Lower lobe of right lung (tissue), 2 donors: ENCODE results near the gene MSI2. TPM values are rescaled to one million over a fixed set of nuclear protein-coding genes. Genes with fewer than 3 reads are reported as not detected.
A peak's percentile ranks its signal among the peaks of the same experiment; 100 is the strongest.

Experiments
- ATAC-seq, 2 donors: fragments of 200-7000 bp; cut with Tn5 transposase; one replicate each; pipeline ENCODE4 v1.9.1; 2020 to 2022; ENCODE audit warnings: mild to moderate bottlenecking in 2 of 2, moderate library complexity in 2 of 2
- DNase-seq: peaks from one replicate; pipeline ENCODE4 v3.0.0-alpha.2; 2020
- H3K27ac ChIP-seq: fragments of 200-600 bp; one replicate; pipeline ENCODE4 v1.8.0; 2022
- H3K27me3 ChIP-seq: fragments of 200-600 bp; one replicate; pipeline ENCODE4 v1.8.0; 2022; ENCODE audit warnings: low read depth
- H3K36me3 ChIP-seq: fragments of 200-600 bp; one replicate; pipeline ENCODE4 v1.8.0; 2022; ENCODE audit warnings: mild to moderate bottlenecking
- H3K4me1 ChIP-seq: fragments of 200-600 bp; one replicate; pipeline ENCODE4 v1.8.0; 2022
- H3K4me3 ChIP-seq: fragments of 200-600 bp; one replicate; pipeline ENCODE4 v1.8.0; 2022; ENCODE audit warnings: mild to moderate bottlenecking
- H3K9me3 ChIP-seq: fragments of 200-600 bp; one replicate; pipeline ENCODE4 v1.8.0; 2022
- intact Hi-C: fragments of 100-400 bp; cut with DNase I; formaldehyde crosslinking; loops from one replicate; pipeline ENCODE4 v1.11.0; 2022
- total RNA-seq: library from RNA; stranded (reverse); fragmentation: NEBNext Ultra II Directional; extraction: Animal tissue kit (Norgen Biotek cat#: 25700); gene quantifications from one replicate; pipeline ENCODE4 v1.2.1, GENCODE V29; 2021
- TF ChIP-seq, protein P1 (sequence below): fragments of 200-600 bp; IDR thresholded peaks from one replicate; pipeline ENCODE4 v1.8.0; 2022; ENCODE audit warnings: antibody characterized with exemption, mild to moderate bottlenecking
- donor health status: DM: no; HTN: yes; CAD: no; lungs with severe emphysema.

MSI2 gene
- total RNA-seq, 1 donor from 2014 or later = 43.9 TPM

DNA sequence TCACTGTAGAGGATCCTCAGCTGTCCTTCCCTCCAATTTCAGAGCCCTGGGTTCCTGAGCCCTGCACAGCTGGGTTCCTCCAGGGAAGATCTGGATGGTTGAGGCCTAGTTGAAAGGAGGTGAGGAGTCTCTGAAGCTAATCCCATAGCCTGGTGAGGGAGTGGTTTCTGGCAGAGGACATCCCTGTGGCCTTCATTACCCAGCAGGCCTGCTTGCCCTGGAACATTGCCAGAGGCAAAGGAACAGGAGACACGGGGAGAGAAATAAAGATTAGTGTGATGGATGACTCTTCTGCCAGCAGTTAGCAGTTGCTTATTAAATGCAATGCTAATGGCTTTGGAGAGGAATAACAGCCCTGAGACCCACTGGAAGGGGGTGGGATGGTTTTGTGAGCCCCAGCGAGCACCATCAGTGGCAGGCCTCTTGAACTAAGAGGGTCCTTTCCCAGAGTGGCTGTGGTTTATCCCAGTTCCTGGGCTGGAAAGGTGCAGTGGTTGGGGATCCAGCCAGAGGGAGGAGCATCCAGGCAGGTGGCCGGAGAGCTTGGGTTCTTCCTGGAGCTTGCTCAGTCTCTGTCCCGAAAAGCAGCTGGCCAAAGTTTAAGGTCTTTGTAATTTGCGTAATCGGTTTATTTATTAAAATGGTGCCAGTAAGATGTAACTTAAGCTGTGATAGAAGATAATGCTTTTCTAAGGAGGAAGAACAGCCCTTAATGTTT is 279.1 kb downstream of the MSI2 start:
- Histone ChIP-seq H3K4me1 (peaks cover 4% of the 10 kb centered on the region), H3K27ac (no peak overlapping the region), H3K4me3 (no peak overlapping the region), H3K9me3 (no peaks in the 10 kb centered on the region), H3K27me3 (no peaks in the 10 kb centered on the region), H3K36me3 (no peaks in the 10 kb centered on the region)
- no peak for DNase-seq
- TF ChIP-seq, protein P1, sequence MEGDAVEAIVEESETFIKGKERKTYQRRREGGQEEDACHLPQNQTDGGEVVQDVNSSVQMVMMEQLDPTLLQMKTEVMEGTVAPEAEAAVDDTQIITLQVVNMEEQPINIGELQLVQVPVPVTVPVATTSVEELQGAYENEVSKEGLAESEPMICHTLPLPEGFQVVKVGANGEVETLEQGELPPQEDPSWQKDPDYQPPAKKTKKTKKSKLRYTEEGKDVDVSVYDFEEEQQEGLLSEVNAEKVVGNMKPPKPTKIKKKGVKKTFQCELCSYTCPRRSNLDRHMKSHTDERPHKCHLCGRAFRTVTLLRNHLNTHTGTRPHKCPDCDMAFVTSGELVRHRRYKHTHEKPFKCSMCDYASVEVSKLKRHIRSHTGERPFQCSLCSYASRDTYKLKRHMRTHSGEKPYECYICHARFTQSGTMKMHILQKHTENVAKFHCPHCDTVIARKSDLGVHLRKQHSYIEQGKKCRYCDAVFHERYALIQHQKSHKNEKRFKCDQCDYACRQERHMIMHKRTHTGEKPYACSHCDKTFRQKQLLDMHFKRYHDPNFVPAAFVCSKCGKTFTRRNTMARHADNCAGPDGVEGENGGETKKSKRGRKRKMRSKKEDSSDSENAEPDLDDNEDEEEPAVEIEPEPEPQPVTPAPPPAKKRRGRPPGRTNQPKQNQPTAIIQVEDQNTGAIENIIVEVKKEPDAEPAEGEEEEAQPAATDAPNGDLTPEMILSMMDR = no peak
- intact Hi-C loops = no loop called here
- no peak for ATAC-seq

DNA sequence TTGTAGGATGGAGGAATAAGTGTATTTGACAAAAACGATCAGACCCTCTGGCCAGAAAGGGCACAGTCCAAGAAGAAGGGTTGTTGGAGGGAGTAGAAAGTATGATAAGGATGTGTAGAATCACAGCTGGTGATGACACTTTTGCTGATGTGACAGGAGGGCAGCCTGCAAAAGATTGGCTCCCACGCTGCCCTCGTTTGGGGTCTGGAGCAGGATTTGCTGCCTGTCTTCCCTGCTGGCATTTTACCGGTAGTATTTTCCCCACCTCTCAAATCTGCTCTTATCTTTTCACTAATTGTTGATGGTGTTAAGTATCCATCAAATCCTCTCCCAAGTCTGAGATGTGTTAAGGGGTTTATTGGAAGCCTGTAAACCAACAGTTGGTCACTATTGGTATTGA is 280.0 kb downstream of the MSI2 start:
- ATAC-seq = no peak
- TF ChIP-seq, protein P1 = no peak
- Histone ChIP-seq H3K36me3 (no peaks in the 10 kb centered on the region), H3K9me3 (no peaks in the 10 kb centered on the region), H3K4me3 (no peak overlapping the region), H3K27ac (no peak overlapping the region), H3K4me1 (peaks cover 4% of the 10 kb centered on the region), H3K27me3 (no peaks in the 10 kb centered on the region)
- no peak for DNase-seq
- intact Hi-C loops = no loop called here

DNA sequence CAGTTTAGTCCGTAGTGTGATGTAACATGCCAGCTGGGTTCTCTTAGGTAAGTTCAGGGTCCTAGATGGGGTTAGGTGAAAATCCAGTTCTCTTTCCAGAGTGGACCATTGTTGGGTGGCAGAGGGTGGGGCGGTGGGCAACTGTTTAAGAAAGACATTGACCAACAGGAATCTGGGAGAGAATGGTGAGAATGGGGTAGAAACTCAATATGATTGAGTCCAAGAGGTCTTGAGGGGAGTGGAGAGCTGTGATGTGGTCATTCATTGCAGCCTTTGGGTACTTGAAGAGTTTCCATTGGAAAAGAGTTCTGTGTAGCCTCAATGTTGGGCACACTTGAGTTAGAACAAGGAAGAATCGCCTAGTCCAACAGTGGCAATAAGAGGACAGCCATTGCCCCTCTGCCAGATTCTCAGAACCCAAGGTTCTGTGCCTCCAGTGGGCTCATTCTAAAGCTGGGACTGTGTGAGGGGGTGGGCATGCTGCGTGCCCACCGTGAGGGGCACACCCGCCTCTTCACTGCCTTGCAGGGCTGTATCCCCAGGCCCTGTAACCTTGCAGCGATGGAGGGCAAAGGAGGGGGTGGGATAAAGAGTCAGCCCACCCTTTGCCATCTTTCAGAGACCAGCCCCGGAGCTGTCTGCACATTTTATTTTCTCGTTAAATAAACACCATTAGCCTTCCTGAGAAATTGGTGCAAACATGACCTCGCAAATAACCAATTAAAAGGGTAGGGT is 280.6 kb downstream of the MSI2 start:
- ATAC-seq = no peak
- no peaks in the 10 kb centered on the region for H3K27me3 ChIP-seq
- H3K4me3 ChIP-seq = no peak overlapping the region
- TF ChIP-seq, protein P1 = no peak
- H3K9me3 ChIP-seq = no peaks in the 10 kb centered on the region
- no peaks in the 10 kb centered on the region for H3K36me3 ChIP-seq
- peaks cover 4% of the 10 kb centered on the region for H3K4me1 ChIP-seq
- H3K27ac ChIP-seq = no peak overlapping the region
- intact Hi-C loops = no loop called here
- DNase-seq = no peak

DNA sequence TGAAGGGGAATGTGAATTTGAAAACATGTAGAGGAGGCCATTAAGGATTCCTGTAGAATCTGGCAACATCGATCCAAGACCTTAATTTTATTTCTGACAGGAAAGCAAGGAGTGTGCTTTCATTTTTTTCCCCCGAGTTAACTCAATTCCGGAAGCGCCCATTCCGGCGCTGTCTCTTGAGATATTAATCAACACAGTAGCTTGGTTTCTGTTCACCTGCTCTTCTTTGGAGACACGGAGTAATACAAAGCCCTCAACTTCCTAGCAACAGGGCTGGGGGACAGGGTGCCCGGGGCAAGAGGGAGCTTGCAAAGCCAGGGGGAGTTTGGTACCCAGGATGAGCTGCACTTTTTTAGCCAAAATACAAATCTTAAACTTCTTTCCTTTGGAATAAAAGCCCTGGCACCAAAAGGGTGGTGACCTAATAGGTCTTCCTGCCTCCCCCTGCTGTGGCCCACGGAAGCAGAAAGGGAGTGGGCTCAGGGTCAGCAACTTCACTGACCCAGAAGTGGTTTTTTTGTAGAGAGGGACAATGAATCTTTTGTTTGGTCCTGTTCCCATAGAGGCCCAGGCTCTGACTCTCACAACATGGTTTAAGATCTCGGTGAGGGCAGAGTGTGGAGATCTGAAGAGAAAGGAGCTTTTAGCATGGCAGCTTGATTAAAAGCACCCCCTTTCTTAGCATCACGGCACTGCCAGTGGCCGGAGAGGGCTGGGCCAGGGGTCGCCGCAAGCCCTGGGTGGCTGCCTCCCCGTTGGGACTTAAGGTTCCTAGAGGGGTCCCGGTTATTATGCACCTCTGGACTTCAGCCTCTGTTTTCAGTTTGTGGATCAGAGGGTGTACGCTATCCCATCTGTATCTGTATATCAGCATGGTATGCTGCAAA is 281.4 kb downstream of the MSI2 start:
- TF ChIP-seq, protein P1 = no peak

DNA sequence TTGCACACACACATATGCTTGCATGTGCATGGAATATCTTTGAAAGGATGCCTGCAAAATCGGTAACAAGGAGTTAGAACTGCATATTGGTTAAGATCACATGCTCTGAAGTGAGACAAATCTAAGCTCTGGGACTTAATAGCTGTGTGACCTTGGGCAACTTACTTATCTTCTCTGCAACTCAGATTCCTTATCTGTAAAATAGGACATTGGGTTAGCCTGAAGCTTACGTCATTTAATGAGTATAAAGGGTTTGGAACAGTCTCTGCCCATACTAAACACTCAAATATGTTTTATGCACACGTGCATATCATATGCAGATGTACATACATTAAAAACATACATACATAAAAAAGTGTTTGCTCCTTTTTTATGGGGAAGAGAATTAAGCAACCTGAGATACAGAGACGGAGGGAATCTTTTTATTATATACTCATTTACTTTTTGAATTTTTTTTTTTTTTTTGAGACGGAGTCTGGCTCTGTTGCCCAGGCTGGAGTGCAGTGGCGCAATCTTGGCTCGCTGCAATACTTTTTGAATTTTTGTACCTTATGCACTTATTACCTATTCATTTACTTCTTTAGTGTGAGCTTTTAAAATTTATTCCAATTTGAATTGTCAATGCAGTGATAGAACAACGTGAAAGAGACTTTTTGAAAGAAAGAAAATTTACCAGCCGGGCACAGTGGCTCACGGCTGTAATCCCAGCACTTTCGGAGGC is 282.6 kb downstream of the MSI2 start:
- Histone ChIP-seq H3K4me3 (no peak overlapping the region), H3K27me3 (no peaks in the 10 kb centered on the region), H3K36me3 (no peaks in the 10 kb centered on the region), H3K9me3 (no peaks in the 10 kb centered on the region), H3K4me1 (peaks cover 4% of the 10 kb centered on the region), H3K27ac (no peak overlapping the region)
- TF ChIP-seq, protein P1 = no peak
- intact Hi-C loops = no loop called here
- ATAC-seq = no peak
- no peak for DNase-seq

More for the DNA sequence above, 281.4 kb downstream of the MSI2 start:
- Histone ChIP-seq H3K4me1 (peaks cover 4% of the 10 kb centered on the region), H3K4me3 (no peak overlapping the region), H3K27me3 (no peaks in the 10 kb centered on the region), H3K9me3 (no peaks in the 10 kb centered on the region), H3K36me3 (no peaks in the 10 kb centered on the region), H3K27ac (peak overlapping the region; percentile 36)
- ATAC-seq (no peak), DNase-seq (no peak)
- intact Hi-C loops = no loop called here
